MG63 (cell line): ENCODE results near the gene KIFAP3. TPM values are rescaled to one million over a fixed set of nuclear protein-coding genes. Genes with fewer than 3 reads are reported as not detected.
A peak's percentile ranks its signal among the peaks of the same experiment; 100 is the strongest.
"Not testable (repeated sequence)": the region's sequence is repeated elsewhere in the genome, so short reads cannot be mapped to it uniquely, and the experiment has no call there.

Experiments used
- DNase-seq: peaks from one replicate; pipeline ENCODE4 v3.0.0-alpha.2; 2020
- H3K27me3 ChIP-seq: fragments of 250-450 bp; sonication (Bioruptor Pico); 2 replicates; pipeline ENCODE4 v1.5.1; 2020; ENCODE audit warnings: mild to moderate bottlenecking, moderate library complexity
- H3K36me3 ChIP-seq: fragments of 250-450 bp; sonication (Bioruptor Pico); 2 replicates; pipeline ENCODE4 v1.5.1; 2020; ENCODE audit warnings: mild to moderate bottlenecking, moderate library complexity
- H3K4me3 ChIP-seq: fragments of 250-450 bp; sonication (Bioruptor Pico); 2 replicates; pipeline ENCODE4 v1.5.1; 2020; ENCODE audit warnings: mild to moderate bottlenecking, moderate library complexity
- H3K9me3 ChIP-seq: fragments of 250-450 bp; sonication (Bioruptor Pico); 2 replicates; pipeline ENCODE4 v1.5.1; 2020; ENCODE audit warnings: mild to moderate bottlenecking, moderate library complexity
- total RNA-seq: library from RNA; depleted of rRNA; stranded (reverse); fragments of >200 nt; shearing (Covaris generic); gene quantifications from 2 replicates; pipeline ENCODE4 v1.2.3, GENCODE V29; 2014; ENCODE audit warnings: low replicate concordance

KIFAP3 gene
- total RNA-seq, 1 experiment from 2014 or later: 13.8 TPM

GRCh38 chr1:169890761-169891538 lies 183.5 kb downstream of the KIFAP3 start:
- no peak for DNase-seq
- Histone ChIP-seq H3K4me3 (no peak overlapping the region), H3K9me3 (no peaks in the 10 kb centered on the region), H3K36me3 (peaks cover 24% of the 10 kb centered on the region), H3K27me3 (no peaks in the 10 kb centered on the region)

GRCh38 chr1:169889871-169890270 lies 184.6 kb downstream of the KIFAP3 start:
- DNase-seq: no peak
- no peaks in the 10 kb centered on the region for H3K9me3 ChIP-seq
- no peaks in the 10 kb centered on the region for H3K27me3 ChIP-seq
- H3K4me3 ChIP-seq: no peak overlapping the region
- H3K36me3 ChIP-seq: peaks cover 26% of the 10 kb centered on the region

- Histone ChIP-seq H3K27me3 (no peaks in the 10 kb centered on the region), H3K36me3 (peaks cover 29% of the 10 kb centered on the region), H3K9me3 (no peaks in the 10 kb centered on the region), H3K4me3 (no peak overlapping the region)
- DNase-seq: no peak
Observed at GRCh38 chr1:169886931-169887330, 187.6 kb downstream of the KIFAP3 start.

- DNase-seq: no peak
- peaks cover 29% of the 10 kb centered on the region for H3K36me3 ChIP-seq
- H3K4me3 ChIP-seq: no peak overlapping the region
- H3K27me3 ChIP-seq: no peaks in the 10 kb centered on the region
- no peaks in the 10 kb centered on the region for H3K9me3 ChIP-seq
Observed at GRCh38 chr1:169886422-169886821, 188.1 kb downstream of the KIFAP3 start.

- Histone ChIP-seq H3K27me3 (no peaks in the 10 kb centered on the region), H3K9me3 (no peaks in the 10 kb centered on the region), H3K36me3 (peaks cover 29% of the 10 kb centered on the region), H3K4me3 (no peak overlapping the region)
- DNase-seq: no peak
Observed at GRCh38 chr1:169885207-169885606, 189.3 kb downstream of the KIFAP3 start.

GRCh38 chr1:169884634-169885033 lies 189.9 kb downstream of the KIFAP3 start:
- no peak for DNase-seq
- H3K27me3 ChIP-seq: no peaks in the 10 kb centered on the region
- H3K9me3 ChIP-seq: no peaks in the 10 kb centered on the region
- H3K4me3 ChIP-seq: no peak overlapping the region
- peaks cover 29% of the 10 kb centered on the region for H3K36me3 ChIP-seq

GRCh38 chr1:169882039-169882511 lies 192.4 kb downstream of the KIFAP3 start:
- no peaks in the 10 kb centered on the region for H3K27me3 ChIP-seq
- DNase-seq: no peak
- peaks cover 32% of the 10 kb centered on the region for H3K36me3 ChIP-seq
- no peaks in the 10 kb centered on the region for H3K9me3 ChIP-seq
- no peak overlapping the region for H3K4me3 ChIP-seq

GRCh38 chr1:169879034-169879840 lies 195.3 kb downstream of the KIFAP3 start:
- no peak for DNase-seq
- Histone ChIP-seq H3K27me3 (no peaks in the 10 kb centered on the region), H3K36me3 (peaks cover 37% of the 10 kb centered on the region), H3K4me3 (no peak overlapping the region), H3K9me3 (no peaks in the 10 kb centered on the region)

GRCh38 chr1:169878498-169878897 lies 196.0 kb downstream of the KIFAP3 start:
- Histone ChIP-seq H3K4me3 (no peak overlapping the region), H3K27me3 (no peaks in the 10 kb centered on the region), H3K36me3 (peaks cover 43% of the 10 kb centered on the region), H3K9me3 (no peaks in the 10 kb centered on the region)
- DNase-seq: no peak

- Histone ChIP-seq H3K9me3 (no peaks in the 10 kb centered on the region; the same call in 1 of the 2 replicates), H3K4me3 (no peak overlapping the region), H3K27me3 (no peaks in the 10 kb centered on the region), H3K36me3 (peaks cover 46% of the 10 kb centered on the region)
- DNase-seq: no peak
Observed at GRCh38 chr1:169877800-169878491, 196.5 kb downstream of the KIFAP3 start.

GRCh38 chr1:169874229-169874628 lies 200.3 kb downstream of the KIFAP3 start:
- DNase-seq: peak; percentile 61
- no peaks in the 10 kb centered on the region for H3K27me3 ChIP-seq
- H3K36me3 ChIP-seq: peaks cover 75% of the 10 kb centered on the region
- H3K4me3 ChIP-seq: no peak overlapping the region
- no peaks in the 10 kb centered on the region; the same call in none of the 2 replicates for H3K9me3 ChIP-seq

- peaks cover 80% of the 10 kb centered on the region for H3K36me3 ChIP-seq
- H3K27me3 ChIP-seq: no peaks in the 10 kb centered on the region
- no peak overlapping the region for H3K4me3 ChIP-seq
- DNase-seq: no peak
- H3K9me3 ChIP-seq: no peaks in the 10 kb centered on the region; the same call in none of the 2 replicates
Observed at GRCh38 chr1:169873582-169874199, 200.8 kb downstream of the KIFAP3 start.

GRCh38 chr1:169872906-169873305 lies 201.6 kb downstream of the KIFAP3 start:
- Histone ChIP-seq H3K27me3 (no peaks in the 10 kb centered on the region), H3K36me3 (peaks cover 81% of the 10 kb centered on the region), H3K9me3 (no peaks in the 10 kb centered on the region; the same call in none of the 2 replicates), H3K4me3 (no peak overlapping the region)
- no peak for DNase-seq

- H3K9me3 ChIP-seq, DNase-seq, H3K4me3 ChIP-seq, H3K27me3 ChIP-seq: not testable (repeated sequence)
- H3K36me3 ChIP-seq: peaks cover 72% of the 10 kb centered on the region
Observed at GRCh38 chr1:169871988-169872387, 202.5 kb downstream of the KIFAP3 start.
